GM06990 (cell line): ENCODE measurements around the gene PYCR2.

Experiments
- DNase-seq: peaks from one replicate; pipeline ENCODE4 v3.0.0-alpha.2; 2011; ENCODE audit not compliant: insufficient read length; ENCODE audit errors: extremely low read depth
- H3K27me3 ChIP-seq: replicated peaks from 2 replicates; pipeline ENCODE4 v1.6.0; 2011; ENCODE audit warnings: low read length; ENCODE audit not compliant: control insufficient read depth, insufficient read depth
- H3K36me3 ChIP-seq: 2 replicates; pipeline ENCODE4 v1.5.1; 2011; ENCODE audit warnings: low read length; ENCODE audit not compliant: control insufficient read depth, insufficient read depth
- H3K4me3 ChIP-seq: replicated peaks from 2 replicates; pipeline ENCODE4 v1.5.1; 2011; ENCODE audit warnings: low read depth, mild to moderate bottlenecking, control low read depth, low read length
- TF ChIP-seq, protein P1 (sequence below): IDR thresholded peaks from 2 replicates; pipeline ENCODE4 v1.5.1; 2011; ENCODE audit warnings: low read length, control low read depth, mild to moderate bottlenecking, inconsistent platforms; ENCODE audit not compliant: insufficient read depth, poor library complexity, severe bottlenecking

Gene PYCR2

DNA sequence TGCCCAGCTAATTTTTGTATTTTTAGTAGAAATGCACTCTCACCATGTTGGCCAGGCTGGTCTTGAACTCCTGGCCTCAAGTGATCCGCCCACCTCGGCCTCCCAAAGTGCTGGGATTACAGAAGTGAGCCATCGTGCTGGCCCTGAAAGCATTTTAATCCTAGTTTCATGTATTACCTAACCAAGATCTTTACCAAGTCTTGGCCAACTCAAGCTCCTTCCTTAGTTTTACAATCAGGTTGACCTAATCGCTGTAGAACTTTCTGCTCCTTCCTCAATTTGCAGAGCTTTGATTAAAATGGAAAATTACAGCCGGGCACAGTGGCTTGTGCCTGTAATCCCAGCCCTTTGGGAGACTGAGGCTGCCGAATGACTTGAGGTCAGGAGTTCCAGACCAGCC lies 38.7 kb downstream of the PYCR2 start:
- Histone ChIP-seq H3K27me3 (no peaks in the 10 kb centered on the region), H3K4me3 (no peak overlapping the region), H3K36me3 (no peaks in the 10 kb centered on the region)
- TF ChIP-seq, protein P1, sequence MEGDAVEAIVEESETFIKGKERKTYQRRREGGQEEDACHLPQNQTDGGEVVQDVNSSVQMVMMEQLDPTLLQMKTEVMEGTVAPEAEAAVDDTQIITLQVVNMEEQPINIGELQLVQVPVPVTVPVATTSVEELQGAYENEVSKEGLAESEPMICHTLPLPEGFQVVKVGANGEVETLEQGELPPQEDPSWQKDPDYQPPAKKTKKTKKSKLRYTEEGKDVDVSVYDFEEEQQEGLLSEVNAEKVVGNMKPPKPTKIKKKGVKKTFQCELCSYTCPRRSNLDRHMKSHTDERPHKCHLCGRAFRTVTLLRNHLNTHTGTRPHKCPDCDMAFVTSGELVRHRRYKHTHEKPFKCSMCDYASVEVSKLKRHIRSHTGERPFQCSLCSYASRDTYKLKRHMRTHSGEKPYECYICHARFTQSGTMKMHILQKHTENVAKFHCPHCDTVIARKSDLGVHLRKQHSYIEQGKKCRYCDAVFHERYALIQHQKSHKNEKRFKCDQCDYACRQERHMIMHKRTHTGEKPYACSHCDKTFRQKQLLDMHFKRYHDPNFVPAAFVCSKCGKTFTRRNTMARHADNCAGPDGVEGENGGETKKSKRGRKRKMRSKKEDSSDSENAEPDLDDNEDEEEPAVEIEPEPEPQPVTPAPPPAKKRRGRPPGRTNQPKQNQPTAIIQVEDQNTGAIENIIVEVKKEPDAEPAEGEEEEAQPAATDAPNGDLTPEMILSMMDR, result no peak
- DNase-seq, result no peak

DNA sequence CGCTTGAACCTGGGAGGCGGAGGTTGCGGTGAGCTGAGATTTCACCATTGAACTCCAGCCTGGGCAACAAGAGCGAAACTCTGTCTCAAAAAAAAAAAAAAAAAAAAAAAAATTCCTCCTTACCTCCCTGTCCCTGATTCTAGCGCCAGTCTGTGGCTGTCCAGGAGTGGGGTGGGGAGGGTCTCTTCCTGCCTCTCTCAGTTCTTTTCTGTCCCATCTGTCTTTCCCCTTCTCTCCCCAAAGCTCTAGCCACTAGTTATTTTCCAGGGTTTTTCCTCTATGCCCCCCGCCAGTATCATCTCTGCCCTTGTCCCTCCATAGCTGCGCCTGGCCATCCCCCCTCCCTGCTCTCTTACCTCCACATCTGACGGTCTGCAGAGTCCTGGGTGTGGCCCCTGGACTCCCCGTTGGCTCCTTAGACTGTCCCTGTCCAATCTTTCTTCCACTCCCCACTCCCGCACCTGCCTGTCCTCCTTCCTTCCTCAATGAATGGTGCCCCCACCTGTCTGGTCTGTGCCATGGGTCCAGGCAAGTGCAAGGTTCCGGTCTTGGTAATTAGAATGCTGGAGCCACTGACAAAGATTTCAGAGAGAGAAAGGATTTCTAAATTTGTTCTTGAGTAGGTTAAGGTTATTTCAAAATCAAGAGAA lies 40.3 kb downstream of the PYCR2 start:
- no peaks in the 10 kb centered on the region for H3K36me3 ChIP-seq
- no peaks in the 10 kb centered on the region for H3K27me3 ChIP-seq
- TF ChIP-seq, protein P1, result no peak
- no peak for DNase-seq
- H3K4me3 ChIP-seq, result no peak overlapping the region; the same call in 1 of the 2 replicates

DNA sequence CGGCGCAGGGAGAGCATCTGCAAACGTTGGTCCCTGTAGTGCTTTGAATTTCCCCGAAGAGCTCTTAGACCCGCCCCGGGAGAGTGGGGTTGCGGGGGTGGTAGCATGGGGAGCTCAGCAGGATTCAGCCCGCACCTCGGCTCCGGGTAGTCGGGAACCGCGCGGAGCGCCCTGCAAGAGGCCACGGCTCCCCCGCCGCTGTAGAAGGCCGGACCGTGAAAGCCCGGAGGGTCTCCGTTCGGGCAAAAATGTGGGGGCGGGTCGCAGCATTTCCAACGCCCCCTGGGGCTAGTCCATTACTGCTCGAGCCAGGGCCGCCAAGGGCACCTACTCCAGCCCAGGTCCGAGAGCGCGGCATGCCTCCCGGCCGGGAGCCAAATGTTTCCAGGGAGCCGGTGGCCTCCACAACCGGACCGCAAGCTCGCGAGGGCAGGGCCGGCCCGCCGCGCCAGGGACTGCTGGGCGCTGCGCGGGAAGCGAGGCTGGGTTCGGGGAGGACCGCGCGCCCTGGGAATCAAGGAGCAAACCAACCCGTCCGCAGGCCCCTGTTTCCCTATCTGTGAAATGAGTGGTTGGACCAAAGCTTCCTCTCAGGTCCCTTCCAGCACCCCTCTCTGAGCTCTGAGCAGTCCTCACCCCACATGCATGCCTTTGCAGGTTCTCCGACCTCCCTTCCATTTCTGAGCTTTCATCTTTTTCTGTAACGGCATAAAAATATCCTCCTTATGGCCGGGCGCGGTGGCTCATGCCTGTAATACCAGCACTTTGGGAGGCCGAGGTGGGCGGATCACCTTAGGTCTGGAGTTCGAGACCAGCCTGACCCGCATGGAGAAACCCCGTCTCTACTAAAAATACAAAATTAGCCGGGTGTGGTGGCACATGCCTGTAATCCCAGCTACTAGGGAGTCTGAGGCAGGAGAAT lies 41.1 kb downstream of the PYCR2 start:
- TF ChIP-seq, protein P1, result no peak
- Histone ChIP-seq H3K27me3 (no peaks in the 10 kb centered on the region), H3K4me3 (peak overlapping the region; percentile 77), H3K36me3 (no peaks in the 10 kb centered on the region; the same call in 1 of the 2 replicates)
- DNase-seq, result peak; percentile 58

DNA sequence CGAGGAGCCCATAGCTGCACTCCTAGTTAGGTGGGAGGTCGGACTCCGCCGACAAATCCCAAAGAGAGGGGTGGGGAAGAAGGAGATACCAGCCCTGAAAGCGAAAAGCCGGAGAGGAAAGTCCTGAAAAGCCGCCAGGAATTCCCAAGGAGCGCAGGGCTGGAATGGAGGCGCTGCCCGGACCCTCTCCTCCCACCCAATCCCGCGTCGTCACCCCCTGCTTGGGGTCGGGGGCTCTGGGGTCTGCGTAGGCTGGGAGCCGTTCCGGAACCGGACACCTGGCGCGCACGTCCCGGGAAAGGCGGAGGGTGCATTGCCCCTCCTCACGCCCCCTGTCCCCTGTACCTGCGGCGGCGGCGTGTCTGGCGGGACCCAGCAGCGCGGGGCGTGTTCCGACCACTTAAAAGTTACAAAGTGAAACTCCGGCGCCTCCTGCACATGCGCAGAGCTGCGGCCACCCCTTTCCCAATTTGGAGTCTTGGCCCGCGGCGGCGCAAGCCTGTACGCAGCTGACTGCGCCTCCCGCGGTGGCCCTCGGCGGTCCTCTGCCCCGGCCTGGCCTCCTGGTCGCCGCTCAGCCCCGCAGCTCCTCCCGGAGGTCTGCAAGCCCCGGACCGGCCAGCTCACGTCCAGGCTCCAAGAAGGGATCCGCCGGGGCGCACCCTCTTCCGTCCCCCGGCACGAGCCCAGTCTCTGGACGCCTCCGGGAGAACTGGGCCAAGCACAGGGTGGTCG lies 41.9 kb downstream of the PYCR2 start, which contains the start of gene TMEM63A:
TMEM63A (minus strand) TSS at position 422 of the 735 bp plus-strand sequence. CDS start 4,800 bp downstream, outside the sequence.
- TF ChIP-seq, protein P1, result peak; percentile 47
- Histone ChIP-seq H3K27me3 (no peaks in the 10 kb centered on the region), H3K36me3 (peaks cover 1% of the 10 kb centered on the region), H3K4me3 (peak within 1 kb of the TSS; percentile 77)
- peak; percentile 87 for DNase-seq

DNA sequence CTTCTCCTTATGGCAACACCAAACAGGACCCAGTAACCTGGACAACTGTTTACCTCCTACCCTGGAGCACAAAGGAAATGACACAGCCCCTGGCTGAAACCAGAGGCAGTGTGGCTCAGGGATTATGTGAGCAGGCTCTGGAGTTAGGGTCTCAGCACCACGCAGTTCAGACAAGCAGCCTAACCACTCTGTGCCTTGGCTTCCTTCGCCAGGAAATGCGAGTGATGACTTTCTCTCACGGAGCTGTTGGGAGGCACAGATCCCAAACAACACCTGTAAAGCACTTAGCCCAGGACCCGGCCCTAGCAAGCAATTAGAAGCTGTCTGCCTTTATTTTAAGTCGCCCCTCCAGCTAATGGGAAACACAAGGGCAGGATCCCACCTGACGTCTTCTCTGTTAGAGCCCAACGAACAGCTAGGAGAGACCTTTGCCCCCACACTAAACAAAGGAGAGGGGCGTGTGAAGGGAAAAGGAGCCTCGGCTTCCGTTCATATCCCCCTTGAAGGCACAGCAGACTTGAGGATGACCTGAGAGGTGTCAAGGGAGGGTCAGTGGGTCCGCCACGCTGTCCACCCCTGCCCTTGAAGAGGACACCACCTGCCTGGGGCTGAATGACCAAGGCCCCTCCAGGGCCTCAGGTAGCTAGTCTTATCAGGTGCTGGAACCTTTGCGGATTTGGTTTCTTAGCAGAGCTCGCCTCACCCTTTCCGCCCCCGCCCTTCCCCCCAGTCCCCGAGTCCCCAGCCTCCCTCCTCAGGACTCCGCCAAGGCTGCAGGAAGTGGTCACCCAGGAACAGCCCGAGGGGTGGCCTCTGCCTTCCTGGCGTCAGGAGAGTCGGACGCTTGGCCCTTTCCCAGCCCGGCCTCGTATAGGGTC lies 42.7 kb downstream of the PYCR2 start:
- H3K4me3 ChIP-seq, result peak overlapping the region; percentile 77
- peak; percentile 57 for DNase-seq

More for the DNA sequence above, 42.7 kb downstream of the PYCR2 start:
- TF ChIP-seq, protein P1, result no peak
- Histone ChIP-seq H3K36me3 (peaks cover 1% of the 10 kb centered on the region), H3K27me3 (no peaks in the 10 kb centered on the region)
